HG02970 (cell line): ENCODE results near the gene COA1.
"Not testable (repeated sequence)": the region's sequence is repeated elsewhere in the genome, so short reads cannot be mapped to it uniquely, and the experiment has no call there.

Source experiments
- ATAC-seq: cut with Tn5 transposase; IDR thresholded peaks from one replicate; pipeline ENCODE4 v1.9.1; 2021; ENCODE audit warnings: mild to moderate bottlenecking, moderate library complexity, moderate number of reproducible peaks; ENCODE audit not compliant: unreplicated experiment, low FRiP score

COA1 gene

GRCh38 chr7:43731494-43731893 lies 2.2 kb upstream of the COA1 start:
- not testable (repeated sequence) for ATAC-seq

- no peak for ATAC-seq
These were observed 563 bp upstream of the COA1 start for GRCh38 chr7:43729924-43730248.

GRCh38 chr7:43727494-43727893 lies 1.8 kb downstream of the COA1 start:
- no peak for ATAC-seq

GRCh38 chr7:43727003-43727402 lies 2.3 kb downstream of the COA1 start:
- no peak for ATAC-seq

- ATAC-seq: no peak
These were observed 2.9 kb downstream of the COA1 start for GRCh38 chr7:43726466-43726865.

- ATAC-seq: no peak
These were observed 4.1 kb downstream of the COA1 start for GRCh38 chr7:43725251-43725650.

- ATAC-seq: no peak
These were observed 6.3 kb downstream of the COA1 start for GRCh38 chr7:43723007-43723341.

- ATAC-seq: no peak
These were observed 8.0 kb downstream of the COA1 start for GRCh38 chr7:43721193-43721806.

GRCh38 chr7:43716598-43716997 lies 12.7 kb downstream of the COA1 start:
- no peak for ATAC-seq

- not testable (repeated sequence) for ATAC-seq
These were observed 13.4 kb downstream of the COA1 start for GRCh38 chr7:43715966-43716365.

GRCh38 chr7:43711503-43711902 lies 17.8 kb downstream of the COA1 start:
- no peak for ATAC-seq

- ATAC-seq: not testable (repeated sequence)
These were observed 21.3 kb downstream of the COA1 start for GRCh38 chr7:43708055-43708454.

- ATAC-seq: no peak
These were observed 25.8 kb downstream of the COA1 start for GRCh38 chr7:43703573-43703972.

- ATAC-seq: no peak
These were observed 26.3 kb downstream of the COA1 start for GRCh38 chr7:43702974-43703373.

GRCh38 chr7:43701929-43702328 lies 27.4 kb downstream of the COA1 start:
- ATAC-seq: no peak

GRCh38 chr7:43701500-43701854 lies 27.8 kb downstream of the COA1 start:
- ATAC-seq: no peak

GRCh38 chr7:43700646-43701499 lies 28.4 kb downstream of the COA1 start:
- ATAC-seq: no peak

- ATAC-seq: no peak
These were observed 29.2 kb downstream of the COA1 start for GRCh38 chr7:43700059-43700501.

GRCh38 chr7:43698460-43699255 lies 30.7 kb downstream of the COA1 start:
- ATAC-seq: no peak

- ATAC-seq: no peak
These were observed 31.6 kb downstream of the COA1 start for GRCh38 chr7:43697690-43698089.

GRCh38 chr7:43695365-43695764 lies 34.0 kb downstream of the COA1 start:
- ATAC-seq: no peak

GRCh38 chr7:43694399-43694748 lies 34.9 kb downstream of the COA1 start:
- no peak for ATAC-seq
